K562 (cell line): ENCODE measurements around the gene MPST. TPM values are rescaled to one million over a fixed set of nuclear protein-coding genes. Genes with fewer than 3 reads are reported as not detected.

Experiments
- AFF4 ChIP-seq: sonication (generic); formaldehyde crosslinking; IDR thresholded peaks from 2 replicates; pipeline ENCODE4 v1.8.0; 2023; ENCODE audit warnings: mild to moderate bottlenecking, missing genetic modification reagents
- ATF3 ChIP-seq, 2 experiments: fragments of 450-650 bp in 1 of 2; sonication (generic) in 1 of 2; formaldehyde crosslinking in 1 of 2; IDR thresholded peaks in 1 of 2; conservative IDR thresholded peaks in 1 of 2; 2 replicates each; pipeline versions ENCODE4 v1.6.1 to v1.8.1; 2016 to 2023; ENCODE audit warnings: mild to moderate bottlenecking in 2 of 2, moderate library complexity in 2 of 2, inconsistent platforms in 1 of 2, missing genetic modification reagents in 1 of 2
- E2F4 ChIP-seq: sonication (generic); formaldehyde crosslinking; IDR thresholded peaks from 2 replicates; pipeline ENCODE4 v1.8.0; 2022; ENCODE audit warnings: mild to moderate bottlenecking, low read depth, missing genetic modification reagents
- KDM5B ChIP-seq: fragments of 200-600 bp; sonication (generic); IDR thresholded peaks from 2 replicates; pipeline ENCODE4 v1.6.1; 2012; ENCODE audit warnings: low read depth, mild to moderate bottlenecking, moderate library complexity, low read length, control low read depth, inconsistent platforms; ENCODE audit not compliant: insufficient replicate concordance
- MTA3 ChIP-seq: fragments of 450-650 bp; formaldehyde crosslinking; IDR thresholded peaks from 2 replicates; pipeline ENCODE4 v1.6.1; 2017; ENCODE audit warnings: mild to moderate bottlenecking, borderline replicate concordance
- PHF21A ChIP-seq: fragments of 450-650 bp; IDR thresholded peaks from 2 replicates; pipeline ENCODE4 v1.6.1; 2017; ENCODE audit warnings: low read depth, borderline replicate concordance
- SREBF2 ChIP-seq: sonication (generic); formaldehyde crosslinking; IDR thresholded peaks from 2 replicates; pipeline ENCODE4 v1.4.0; 2020; ENCODE audit warnings: mild to moderate bottlenecking, missing genetic modification reagents
- TAF9B ChIP-seq: fragments of 450-650 bp; IDR thresholded peaks from 2 replicates; pipeline ENCODE4 v1.6.1; 2018; ENCODE audit warnings: mild to moderate bottlenecking; ENCODE audit not compliant: partially characterized antibody
- polyA plus RNA-seq, 8 experiments: library from polyadenylated mRNA; depleted of rRNA in 4 of 8; stranded (reverse) in 5 of 8; unstranded in 3 of 8; fragments of >200 nt; fragmentation: Nextera tagmentation in 2 of 8; fragmentation: Illumina TruSeq in 1 of 8; extraction: Ambion mirVana in 2 of 8; extraction: Trizol in 1 of 8; gene quantifications; 2 replicates each; pipeline versions ENCODE4 v1.2.1 to v1.2.3, GENCODE V29; 2011 to 2014; ENCODE audit warnings: inconsistent platforms in 1 of 8, missing spikeins in 1 of 8
- total RNA-seq, 7 experiments: library from RNA; depleted of rRNA in 6 of 7; stranded (reverse); fragments of >200 nt in 6 of 7; fragmentation: Illumina TruSeq in 2 of 7; extraction: Trizol in 2 of 7; gene quantifications; 2 replicates each; pipeline versions ENCODE4 v1.2.1 to v1.2.3, GENCODE V29; 2011 to 2021; ENCODE audit warnings: low replicate concordance in 1 of 7

MPST gene
- total and polyA plus RNA-seq, 9 of the 15 experiments (the other 6 are each of a cell fraction or from before 2014, with no cell fraction given): 0.65 to 104 (median 24.3) TPM

GRCh38 chr22:36977947-36978660 lies 41.4 kb upstream of the MPST start (continued):
- TF ChIP-seq PHF21A: no peak
- peak; percentile 12 for TF ChIP-seq TAF9B
- no peak for TF ChIP-seq SREBF2
- TF ChIP-seq ATF3 (IDR thresholded peaks at IDR 0.05): no peak
- TF ChIP-seq ATF3 (CRISPR knock-in tag; conservative IDR thresholded peaks at IDR 0.05): no peak
- no peak for TF ChIP-seq AFF4 (CRISPR knock-in tag)
- no peak for TF ChIP-seq E2F4 (CRISPR knock-in tag)
- no peak for TF ChIP-seq KDM5B
- no peak for TF ChIP-seq MTA3
